ENCODE data around the gene STAC2. TPM values are rescaled to one million over a fixed set of nuclear protein-coding genes. Genes with fewer than 3 reads are reported as not detected.

The STAC2 gene
- total RNA-seq, 1 experiment from 2014 or later: 0.08 TPM

DNA sequence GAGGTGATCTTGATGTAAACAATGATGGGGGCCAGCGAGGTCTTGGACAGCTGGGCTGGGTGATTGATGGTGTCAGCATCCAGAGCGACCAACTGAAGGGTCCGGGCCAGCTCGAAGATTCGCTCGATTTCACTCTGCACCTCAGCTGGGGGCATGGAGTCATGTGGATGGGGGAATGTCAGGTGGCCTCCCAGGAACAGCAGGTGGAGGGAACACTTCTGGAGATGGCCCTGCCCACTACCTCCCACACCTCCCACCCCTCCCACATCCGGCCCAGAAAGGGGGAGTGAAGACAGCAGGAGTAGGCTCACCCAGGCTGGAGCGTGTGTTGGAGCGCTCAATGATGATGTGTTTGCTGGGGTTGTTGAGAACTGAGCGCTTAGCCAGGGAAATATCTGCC is 42.0 kb downstream of the STAC2 start:
- no peaks in the 10 kb centered on the region for H3K36me3 ChIP-seq (ENCODE audit: control insufficient read depth, insufficient read depth, low read length)
- no peak overlapping the region for H3K27ac ChIP-seq (ENCODE audit: low read length)
- no peak overlapping the region for H3K4me3 ChIP-seq (ENCODE audit: low read depth in 2 of 2, low read length in 2 of 2)
- no peak for TF ChIP-seq TCF7L2 (IDR thresholded peaks at IDR 0.05; ENCODE audit: low read depth, low read length)
- TF ChIP-seq SIN3A (IDR thresholded peaks at IDR 0.05; ENCODE audit: borderline replicate concordance, insufficient read depth, low read depth, low read length): no peak
- TF ChIP-seq, protein P1, sequence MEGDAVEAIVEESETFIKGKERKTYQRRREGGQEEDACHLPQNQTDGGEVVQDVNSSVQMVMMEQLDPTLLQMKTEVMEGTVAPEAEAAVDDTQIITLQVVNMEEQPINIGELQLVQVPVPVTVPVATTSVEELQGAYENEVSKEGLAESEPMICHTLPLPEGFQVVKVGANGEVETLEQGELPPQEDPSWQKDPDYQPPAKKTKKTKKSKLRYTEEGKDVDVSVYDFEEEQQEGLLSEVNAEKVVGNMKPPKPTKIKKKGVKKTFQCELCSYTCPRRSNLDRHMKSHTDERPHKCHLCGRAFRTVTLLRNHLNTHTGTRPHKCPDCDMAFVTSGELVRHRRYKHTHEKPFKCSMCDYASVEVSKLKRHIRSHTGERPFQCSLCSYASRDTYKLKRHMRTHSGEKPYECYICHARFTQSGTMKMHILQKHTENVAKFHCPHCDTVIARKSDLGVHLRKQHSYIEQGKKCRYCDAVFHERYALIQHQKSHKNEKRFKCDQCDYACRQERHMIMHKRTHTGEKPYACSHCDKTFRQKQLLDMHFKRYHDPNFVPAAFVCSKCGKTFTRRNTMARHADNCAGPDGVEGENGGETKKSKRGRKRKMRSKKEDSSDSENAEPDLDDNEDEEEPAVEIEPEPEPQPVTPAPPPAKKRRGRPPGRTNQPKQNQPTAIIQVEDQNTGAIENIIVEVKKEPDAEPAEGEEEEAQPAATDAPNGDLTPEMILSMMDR (IDR thresholded peaks at IDR 0.05): no peak
- TF ChIP-seq, protein P2, sequence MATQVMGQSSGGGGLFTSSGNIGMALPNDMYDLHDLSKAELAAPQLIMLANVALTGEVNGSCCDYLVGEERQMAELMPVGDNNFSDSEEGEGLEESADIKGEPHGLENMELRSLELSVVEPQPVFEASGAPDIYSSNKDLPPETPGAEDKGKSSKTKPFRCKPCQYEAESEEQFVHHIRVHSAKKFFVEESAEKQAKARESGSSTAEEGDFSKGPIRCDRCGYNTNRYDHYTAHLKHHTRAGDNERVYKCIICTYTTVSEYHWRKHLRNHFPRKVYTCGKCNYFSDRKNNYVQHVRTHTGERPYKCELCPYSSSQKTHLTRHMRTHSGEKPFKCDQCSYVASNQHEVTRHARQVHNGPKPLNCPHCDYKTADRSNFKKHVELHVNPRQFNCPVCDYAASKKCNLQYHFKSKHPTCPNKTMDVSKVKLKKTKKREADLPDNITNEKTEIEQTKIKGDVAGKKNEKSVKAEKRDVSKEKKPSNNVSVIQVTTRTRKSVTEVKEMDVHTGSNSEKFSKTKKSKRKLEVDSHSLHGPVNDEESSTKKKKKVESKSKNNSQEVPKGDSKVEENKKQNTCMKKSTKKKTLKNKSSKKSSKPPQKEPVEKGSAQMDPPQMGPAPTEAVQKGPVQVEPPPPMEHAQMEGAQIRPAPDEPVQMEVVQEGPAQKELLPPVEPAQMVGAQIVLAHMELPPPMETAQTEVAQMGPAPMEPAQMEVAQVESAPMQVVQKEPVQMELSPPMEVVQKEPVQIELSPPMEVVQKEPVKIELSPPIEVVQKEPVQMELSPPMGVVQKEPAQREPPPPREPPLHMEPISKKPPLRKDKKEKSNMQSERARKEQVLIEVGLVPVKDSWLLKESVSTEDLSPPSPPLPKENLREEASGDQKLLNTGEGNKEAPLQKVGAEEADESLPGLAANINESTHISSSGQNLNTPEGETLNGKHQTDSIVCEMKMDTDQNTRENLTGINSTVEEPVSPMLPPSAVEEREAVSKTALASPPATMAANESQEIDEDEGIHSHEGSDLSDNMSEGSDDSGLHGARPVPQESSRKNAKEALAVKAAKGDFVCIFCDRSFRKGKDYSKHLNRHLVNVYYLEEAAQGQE (IDR thresholded peaks at IDR 0.05; ENCODE audit: insufficient read depth in 1 of 2, low read depth in 2 of 2, low read length in 1 of 2): no peak
- no peak for ATAC-seq
- CTCF ChIA-PET: interaction anchor here (0.8 kb wide), 1 partner anchor 9 kb away, joined by 5 read pairs; no protein-coding TSS in a partner anchor
- POLR2A ChIA-PET: no interaction called here
- no peaks in the 10 kb centered on the region for H3K27me3 ChIP-seq (ENCODE audit: control insufficient read depth, insufficient read depth, low read length)
- H3K4me1 ChIP-seq (ENCODE audit: control insufficient read depth, insufficient read depth, low read length): no peaks in the 10 kb centered on the region
- intact Hi-C loops (cut with micrococcal nuclease; ENCODE audit: unreplicated experiment) (no loop called here), in situ Hi-C loops (cut with HindIII; ENCODE audit: low pct_unique_long_range_greater_than_20kb, low sequenced_read_pairs) (no loop called here)
- no peaks in the 10 kb centered on the region for H3K9me3 ChIP-seq (ENCODE audit: control insufficient read depth, insufficient read depth, low read depth, low read length)
- no TSS peak for BruUV-seq (replicated peaks)
- DNase-seq (ENCODE audit: low read depth, low spot score): no peak

DNA sequence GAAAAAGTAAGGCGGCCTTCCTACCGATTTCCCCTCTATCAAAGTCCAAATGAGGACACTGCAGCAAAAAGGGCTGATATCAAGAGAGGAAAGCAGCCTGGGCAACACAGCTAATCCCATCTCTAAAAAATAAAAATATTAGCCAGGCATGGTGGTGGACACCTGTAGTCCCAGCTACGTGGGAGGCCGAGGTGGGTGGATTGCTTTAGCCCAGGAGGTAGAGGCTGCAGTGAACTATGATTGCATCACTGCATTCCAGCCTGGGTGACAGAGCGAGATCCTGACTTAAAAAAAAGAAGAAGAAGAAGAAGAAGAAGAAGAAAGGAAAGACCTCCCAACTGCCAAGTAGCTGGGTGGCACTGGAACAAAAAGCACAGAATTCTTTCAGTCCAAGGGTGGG is 42.7 kb downstream of the STAC2 start:
- no peaks in the 10 kb centered on the region for H3K9me3 ChIP-seq (ENCODE audit: control insufficient read depth, insufficient read depth, low read depth, low read length)
- H3K27ac ChIP-seq (ENCODE audit: low read length): no peak overlapping the region
- in situ Hi-C loops (cut with HindIII; ENCODE audit: low pct_unique_long_range_greater_than_20kb, low sequenced_read_pairs): no loop called here
- CTCF ChIA-PET: interaction anchor here (0.8 kb wide), 1 partner anchor 9 kb away, joined by 5 read pairs; no protein-coding TSS in a partner anchor
- no peak overlapping the region for H3K4me3 ChIP-seq (ENCODE audit: low read depth in 2 of 2, low read length in 2 of 2)
- no peaks in the 10 kb centered on the region for H3K4me1 ChIP-seq (ENCODE audit: control insufficient read depth, insufficient read depth, low read length)
- intact Hi-C loops (cut with micrococcal nuclease; ENCODE audit: unreplicated experiment): no loop called here
- POLR2A ChIA-PET: no interaction called here
- no peak for TF ChIP-seq POLR2AphosphoS5 (IDR thresholded peaks at IDR 0.05; ENCODE audit: low read depth, low read length)
- no peak for ATAC-seq
- no peaks in the 10 kb centered on the region for H3K36me3 ChIP-seq (ENCODE audit: control insufficient read depth, insufficient read depth, low read length)
- no peak for DNase-seq (ENCODE audit: low read depth, low spot score)
- no peaks in the 10 kb centered on the region for H3K27me3 ChIP-seq (ENCODE audit: control insufficient read depth, insufficient read depth, low read length)
- BruUV-seq (replicated peaks): no TSS peak

DNA sequence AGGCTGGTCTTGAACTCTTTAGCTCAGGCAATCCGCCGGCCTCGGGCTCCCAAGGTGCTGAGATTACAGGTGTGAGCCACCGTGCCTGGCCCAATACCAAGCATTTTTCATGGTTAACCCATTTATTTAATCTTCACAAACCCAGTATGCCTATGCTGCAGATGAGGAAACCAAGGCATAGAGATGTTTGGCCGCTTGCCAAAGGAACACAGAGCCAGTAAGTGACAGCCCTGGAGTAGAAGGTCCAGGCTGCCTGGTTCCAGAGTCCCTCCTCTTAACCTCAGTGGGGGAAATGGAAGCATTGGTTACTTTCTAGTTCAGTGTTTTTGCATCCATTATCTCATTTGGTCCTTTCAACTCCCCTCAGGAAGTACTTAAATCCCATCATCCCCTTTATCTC is 44.4 kb downstream of the STAC2 start:
- POLR2A ChIA-PET: no interaction called here
- in situ Hi-C loops (cut with HindIII; ENCODE audit: low pct_unique_long_range_greater_than_20kb, low sequenced_read_pairs): no loop called here
- no TSS peak for BruUV-seq (replicated peaks)
- Histone ChIP-seq H3K4me3 (ENCODE audit: low read depth in 2 of 2, low read length in 2 of 2) (no peak overlapping the region), H3K36me3 (ENCODE audit: control insufficient read depth, insufficient read depth, low read length) (no peaks in the 10 kb centered on the region), H3K4me1 (ENCODE audit: control insufficient read depth, insufficient read depth, low read length) (no peaks in the 10 kb centered on the region), H3K27me3 (ENCODE audit: control insufficient read depth, insufficient read depth, low read length) (no peaks in the 10 kb centered on the region), H3K27ac (ENCODE audit: low read length) (no peak overlapping the region), H3K9me3 (ENCODE audit: control insufficient read depth, insufficient read depth, low read depth, low read length) (no peaks in the 10 kb centered on the region)
- ATAC-seq (no peak), DNase-seq (ENCODE audit: low read depth, low spot score) (no peak)
- TF ChIP-seq POLR2AphosphoS5 (IDR thresholded peaks at IDR 0.05; ENCODE audit: low read depth, low read length) (no peak), SIN3A (IDR thresholded peaks at IDR 0.05; ENCODE audit: borderline replicate concordance, insufficient read depth, low read depth, low read length) (no peak), TCF7L2 (IDR thresholded peaks at IDR 0.05; ENCODE audit: low read depth, low read length) (no peak)
- TF ChIP-seq, protein P2 (IDR thresholded peaks at IDR 0.05; ENCODE audit: insufficient read depth in 1 of 2, low read depth in 2 of 2, low read length in 1 of 2): no peak
- TF ChIP-seq, protein P1 (IDR thresholded peaks at IDR 0.05): no peak
- intact Hi-C loops (cut with micrococcal nuclease; ENCODE audit: unreplicated experiment): no loop called here
- CTCF ChIA-PET: no interaction called here
